GM10248 (cell line): ENCODE results near the gene RELB.
"Not testable (repeated sequence)": the region's sequence is repeated elsewhere in the genome, so short reads cannot be mapped to it uniquely, and the experiment has no call there.

Source experiments
- CTCF ChIA-PET: fragments of 300-600 bp; sonication (Branson Sonifier 250); formaldehyde crosslinking; extraction: SDS; loops from one replicate; lab custom pipeline; 2021; ENCODE audit warnings: antibody characterized with exemption; lab: Yijun Ruan, JAX
- POLR2A ChIA-PET: fragments of 350-650 bp; sonication (Branson Sonifier 250); formaldehyde crosslinking; extraction: SDS; loops from one replicate; lab custom pipeline; 2020; ENCODE audit warnings: antibody characterized with exemption; lab: Yijun Ruan, JAX
- DNase-seq: peaks from one replicate; pipeline ENCODE4 v3.0.0; 2012; ENCODE audit errors: extremely low spot score
- TF ChIP-seq, protein P1 (sequence below): IDR thresholded peaks from 2 replicates; pipeline ENCODE4 v1.5.1; 2012; ENCODE audit warnings: mild to moderate bottlenecking, low read depth; ENCODE audit errors: extremely low read depth, missing control alignments, control extremely low read depth

Gene RELB

DNA sequence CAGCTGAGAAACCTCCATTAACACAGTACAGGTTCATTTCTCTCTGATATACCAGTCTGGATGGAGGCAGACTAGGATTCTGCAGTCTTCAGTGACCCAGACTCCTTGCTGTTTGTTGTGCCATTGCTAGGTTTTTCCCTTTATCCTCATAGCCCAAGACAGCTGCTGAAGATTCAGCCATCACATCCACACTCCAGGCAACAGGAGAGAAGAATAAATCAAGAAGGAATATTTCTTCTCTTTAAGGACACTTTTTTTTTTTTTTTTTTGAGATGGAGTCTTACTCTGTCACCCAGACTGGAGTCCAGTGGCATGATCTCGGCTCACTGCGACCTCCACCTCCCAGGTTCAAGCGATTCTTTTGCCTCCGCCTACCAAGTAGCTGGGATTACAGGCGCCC is 31.8 kb upstream of the RELB start:
- TF ChIP-seq, protein P1, sequence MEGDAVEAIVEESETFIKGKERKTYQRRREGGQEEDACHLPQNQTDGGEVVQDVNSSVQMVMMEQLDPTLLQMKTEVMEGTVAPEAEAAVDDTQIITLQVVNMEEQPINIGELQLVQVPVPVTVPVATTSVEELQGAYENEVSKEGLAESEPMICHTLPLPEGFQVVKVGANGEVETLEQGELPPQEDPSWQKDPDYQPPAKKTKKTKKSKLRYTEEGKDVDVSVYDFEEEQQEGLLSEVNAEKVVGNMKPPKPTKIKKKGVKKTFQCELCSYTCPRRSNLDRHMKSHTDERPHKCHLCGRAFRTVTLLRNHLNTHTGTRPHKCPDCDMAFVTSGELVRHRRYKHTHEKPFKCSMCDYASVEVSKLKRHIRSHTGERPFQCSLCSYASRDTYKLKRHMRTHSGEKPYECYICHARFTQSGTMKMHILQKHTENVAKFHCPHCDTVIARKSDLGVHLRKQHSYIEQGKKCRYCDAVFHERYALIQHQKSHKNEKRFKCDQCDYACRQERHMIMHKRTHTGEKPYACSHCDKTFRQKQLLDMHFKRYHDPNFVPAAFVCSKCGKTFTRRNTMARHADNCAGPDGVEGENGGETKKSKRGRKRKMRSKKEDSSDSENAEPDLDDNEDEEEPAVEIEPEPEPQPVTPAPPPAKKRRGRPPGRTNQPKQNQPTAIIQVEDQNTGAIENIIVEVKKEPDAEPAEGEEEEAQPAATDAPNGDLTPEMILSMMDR: no peak
- POLR2A ChIA-PET: no interaction called here
- DNase-seq: no peak
- CTCF ChIA-PET: interaction anchor here (1.1 kb wide), 1 partner anchor 20 kb away, joined by 4 read pairs; no protein-coding TSS in a partner anchor

DNA sequence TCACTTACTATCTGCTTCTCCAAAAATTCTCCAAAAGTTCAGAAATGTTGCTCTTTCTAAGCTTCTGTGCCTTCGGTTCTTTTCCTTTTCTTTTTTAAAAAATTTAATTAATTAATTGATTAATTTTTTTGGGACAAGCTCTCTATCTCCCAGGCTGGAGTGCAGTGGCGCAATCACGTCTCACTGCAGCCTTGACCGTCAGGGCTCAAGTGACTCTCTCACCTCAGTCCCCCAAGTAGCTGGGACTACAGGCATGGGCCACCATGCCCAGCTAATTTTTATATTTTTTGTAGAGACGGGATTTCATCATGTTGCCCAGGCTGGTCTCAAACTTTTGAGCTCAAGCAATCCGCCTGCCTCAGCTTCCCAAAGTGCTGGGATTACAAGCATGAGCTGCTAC is 29.8 kb upstream of the RELB start:
- POLR2A ChIA-PET, DNase-seq: not testable (repeated sequence)
- CTCF ChIA-PET: interaction anchor here (0.7 to 1.4 kb wide), 6 partner anchors 9 to 88 kb away, joined by 3 to 4 read pairs (median 3); no protein-coding TSS in a partner anchor

DNA sequence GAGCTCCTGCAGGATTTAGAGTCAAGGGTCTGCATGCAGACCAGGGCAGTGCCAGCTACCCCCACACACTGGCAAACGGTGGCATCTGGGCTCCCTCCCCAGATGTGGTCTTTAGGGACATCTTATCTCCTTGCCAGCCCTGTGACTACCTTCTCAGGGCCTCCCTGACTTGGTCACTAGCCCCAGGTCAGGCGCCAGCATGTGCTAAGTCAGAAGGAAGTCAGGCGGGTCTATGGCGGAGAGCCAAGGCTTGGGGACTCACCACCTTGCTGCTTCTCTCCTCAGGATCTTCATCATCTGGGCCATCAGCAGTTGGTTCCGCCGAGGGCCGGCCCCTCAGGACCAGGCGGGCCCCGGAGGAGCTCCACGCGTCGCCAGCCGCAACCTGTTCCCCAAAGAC is 28.5 kb upstream of the RELB start:
- TF ChIP-seq, protein P1: no peak
- CTCF ChIA-PET: interaction anchor here (1.2 kb wide), 1 partner anchor 17 kb away, joined by 3 read pairs; no protein-coding TSS in a partner anchor
- no peak for DNase-seq
- POLR2A ChIA-PET: no interaction called here

DNA sequence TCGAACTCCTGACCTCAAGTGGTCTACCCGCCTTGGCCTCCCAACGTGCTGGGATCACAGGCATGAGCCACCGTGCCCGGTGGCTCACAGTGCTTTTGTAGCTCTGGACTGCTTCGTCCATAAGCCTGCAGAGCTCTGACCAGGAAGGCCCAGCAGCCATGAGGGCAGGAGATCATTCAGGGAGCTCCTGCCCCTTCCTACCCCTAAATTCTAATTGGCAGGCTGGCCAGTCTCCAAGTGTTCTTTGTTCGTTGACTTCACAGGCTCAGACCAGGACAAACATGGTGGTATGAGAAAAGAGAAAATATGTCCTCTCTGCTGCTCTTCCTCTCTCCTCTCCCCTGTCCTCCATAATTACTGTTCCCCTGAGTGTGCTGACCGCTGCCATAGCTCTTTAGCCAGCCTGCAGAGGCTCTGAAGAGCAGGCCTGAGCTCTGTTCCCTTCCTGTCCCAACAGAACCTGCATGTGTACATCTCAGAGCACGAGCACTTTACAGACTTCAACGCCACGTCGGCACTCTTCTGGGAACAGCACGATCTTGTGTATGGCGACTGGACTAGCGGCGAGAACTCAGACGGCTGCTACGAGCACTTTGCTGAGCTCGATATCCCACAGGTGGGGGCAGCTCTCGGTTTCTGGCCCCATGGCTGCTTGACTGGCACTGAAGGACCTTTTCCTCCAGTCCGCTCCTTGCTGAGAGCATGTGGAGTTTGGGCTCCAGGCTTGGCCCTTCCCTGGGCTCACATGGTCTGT is 27.1 kb upstream of the RELB start:
- no peak for DNase-seq
- CTCF ChIA-PET: interaction anchor here (0.8 to 6.4 kb wide), 5 partner anchors 10 to 69 kb away, joined by 3 to 39 read pairs (median 3); partner anchors contain the start of genes APOE and CLASRP

GRCh38 chr19:44974857-44975256 is 26.4 kb upstream of the RELB start:
- TF ChIP-seq, protein P1: no peak
- ChIA-PET CTCF (interaction anchor here (0.8 to 6.4 kb wide), 4 partner anchors 14 to 69 kb away, joined by 3 to 39 read pairs (median 3); partner anchors contain the start of gene APOE), POLR2A (interaction anchor here (0.7 kb wide), 1 partner anchor 701 kb away, joined by 3 read pairs; no protein-coding TSS in a partner anchor)
- no peak for DNase-seq

More for the DNA sequence above, 27.1 kb upstream of the RELB start:
- POLR2A ChIA-PET: interaction anchor here (0.8 kb wide), 1 partner anchor 82 kb away, joined by 6 read pairs; no protein-coding TSS in a partner anchor
- TF ChIP-seq, protein P1: no peak

- no peak for DNase-seq
- ChIA-PET CTCF (interaction anchor here (0.9 to 6.4 kb wide), 3 partner anchors 11 to 25 kb away, joined by 3 to 39 read pairs (median 6); no protein-coding TSS in a partner anchor), POLR2A (interaction anchor here (0.7 kb wide), 1 partner anchor 701 kb away, joined by 3 read pairs; no protein-coding TSS in a partner anchor)
- TF ChIP-seq, protein P1: no peak
Observed at GRCh38 chr19:44975444-44975843, 25.8 kb upstream of the RELB start.
